Lower leg skin (tissue), 4 donors: ENCODE measurements around the gene MTMR2. TPM values are rescaled to one million over a fixed set of nuclear protein-coding genes. Genes with fewer than 3 reads are reported as not detected.
"Not testable (repeated sequence)": the region's sequence is repeated elsewhere in the genome, so short reads cannot be mapped to it uniquely, and the experiment has no call there.

Experiments used
- DNase-seq, 2 donors: peaks; one replicate each; pipeline ENCODE4 v3.0.0-alpha.2; 2019; ENCODE audit warnings: low spot score in 2 of 2
- H3K4me3 ChIP-seq: fragments of 200-600 bp; sonication (generic); 2 replicates; pipeline ENCODE4 v1.5.1; 2017; ENCODE audit warnings: mild to moderate bottlenecking, low read depth; ENCODE audit not compliant: poor library complexity, severe bottlenecking
- POLR2A ChIP-seq, 2 donors: fragments of 450-650 bp; IDR thresholded peaks; one replicate each; pipeline ENCODE4 v1.6.1; 2016 to 2017; ENCODE audit warnings: antibody characterized with exemption in 2 of 2, mild to moderate bottlenecking in 1 of 2, moderate library complexity in 1 of 2
- WGBS, 2 donors: methylation state at CpG; one replicate each; pipeline ENCODE4 v1.1.5; 2018; 5-methylcytosine and 5-hydroxymethylcytosine counted together
- intact Hi-C: fragments of 100-400 bp; cut with DNase I; formaldehyde crosslinking; loops from one replicate; pipeline ENCODE4 v1.15.0; 2023; ENCODE audit warnings: low total_unique reads
- total RNA-seq, 4 donors: library from RNA; depleted of rRNA; stranded (reverse); fragments of >200 nt; gene quantifications; one replicate each; pipeline ENCODE4 v1.1.0, GENCODE V29; 2016
- TF ChIP-seq, protein P1 (sequence below), 3 donors: fragments of 450-650 bp; IDR thresholded peaks; one replicate each; pipeline ENCODE4 v1.5.1; 2016; ENCODE audit warnings: antibody characterized with exemption in 3 of 3, mild to moderate bottlenecking in 3 of 3, moderate library complexity in 2 of 3

MTMR2 gene
- total RNA-seq, 4 donors from 2014 or later, result 11.1 to 17.4 (median 12.2) TPM

DNA sequence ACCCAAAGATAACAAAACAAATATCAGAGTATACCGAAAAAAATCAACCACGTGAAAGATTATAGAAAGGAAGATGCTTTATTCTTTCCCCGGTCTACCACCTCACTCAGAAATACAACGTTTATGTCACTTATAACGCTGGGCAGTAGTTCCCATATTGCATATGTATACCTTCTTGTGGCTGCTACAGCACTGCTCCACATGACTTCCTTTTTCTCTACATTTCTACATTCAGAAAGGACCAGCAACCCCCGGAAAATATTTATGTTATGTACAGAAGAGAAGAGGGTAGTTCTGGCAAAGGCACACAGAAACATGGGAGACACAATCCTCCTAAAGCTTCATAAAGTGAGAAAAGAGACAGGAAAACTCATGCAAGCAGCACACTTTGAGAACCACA is 56.8 kb downstream of the MTMR2 start:
- TF ChIP-seq, protein P1, sequence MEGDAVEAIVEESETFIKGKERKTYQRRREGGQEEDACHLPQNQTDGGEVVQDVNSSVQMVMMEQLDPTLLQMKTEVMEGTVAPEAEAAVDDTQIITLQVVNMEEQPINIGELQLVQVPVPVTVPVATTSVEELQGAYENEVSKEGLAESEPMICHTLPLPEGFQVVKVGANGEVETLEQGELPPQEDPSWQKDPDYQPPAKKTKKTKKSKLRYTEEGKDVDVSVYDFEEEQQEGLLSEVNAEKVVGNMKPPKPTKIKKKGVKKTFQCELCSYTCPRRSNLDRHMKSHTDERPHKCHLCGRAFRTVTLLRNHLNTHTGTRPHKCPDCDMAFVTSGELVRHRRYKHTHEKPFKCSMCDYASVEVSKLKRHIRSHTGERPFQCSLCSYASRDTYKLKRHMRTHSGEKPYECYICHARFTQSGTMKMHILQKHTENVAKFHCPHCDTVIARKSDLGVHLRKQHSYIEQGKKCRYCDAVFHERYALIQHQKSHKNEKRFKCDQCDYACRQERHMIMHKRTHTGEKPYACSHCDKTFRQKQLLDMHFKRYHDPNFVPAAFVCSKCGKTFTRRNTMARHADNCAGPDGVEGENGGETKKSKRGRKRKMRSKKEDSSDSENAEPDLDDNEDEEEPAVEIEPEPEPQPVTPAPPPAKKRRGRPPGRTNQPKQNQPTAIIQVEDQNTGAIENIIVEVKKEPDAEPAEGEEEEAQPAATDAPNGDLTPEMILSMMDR (IDR thresholded peaks at IDR 0.05), result no peak
- no peak for TF ChIP-seq POLR2A (IDR thresholded peaks at IDR 0.05)
- no peak overlapping the region for H3K4me3 ChIP-seq
- intact Hi-C loops, result no loop called here
- no peak for DNase-seq
- 90 to 92% methylated on average over 6 of the region's 6 CpGs for WGBS, 2 donors

DNA sequence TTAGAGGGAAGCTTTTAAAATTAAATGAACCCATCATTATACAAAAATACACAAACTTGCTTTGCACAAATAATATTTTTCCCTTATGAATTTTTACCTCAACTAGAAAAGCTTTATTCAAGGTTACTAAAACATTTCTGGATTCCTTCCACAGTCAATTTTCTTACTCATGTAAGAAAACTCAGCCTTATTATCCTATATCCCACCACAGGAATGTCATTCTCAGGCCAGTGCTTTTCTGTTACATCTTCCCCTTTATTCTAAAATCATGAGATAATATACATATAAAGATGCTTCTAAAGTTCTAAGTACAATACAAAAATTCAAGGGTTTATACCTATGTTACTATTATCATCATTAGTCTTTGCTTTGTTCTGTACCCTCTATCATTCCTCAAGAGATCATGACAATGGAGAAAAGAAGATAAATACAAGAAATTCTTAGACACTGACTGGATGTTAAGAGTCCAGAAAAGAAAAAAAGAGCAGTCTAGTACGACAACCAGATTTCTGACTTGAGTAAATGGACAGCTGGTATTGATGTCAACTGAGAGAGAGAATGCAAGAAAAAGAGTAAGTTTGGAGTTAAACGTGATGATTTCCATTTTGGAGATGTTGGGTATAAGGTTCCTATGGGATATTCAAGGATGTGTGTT is 60.3 kb downstream of the MTMR2 start:
- TF ChIP-seq POLR2A (IDR thresholded peaks at IDR 0.05), result no peak
- TF ChIP-seq, protein P1 (IDR thresholded peaks at IDR 0.05), result no peak
- WGBS, 2 donors, result 86 to 90% methylated on average over 2 of the region's 2 CpGs
- H3K4me3 ChIP-seq, result no peak overlapping the region
- intact Hi-C loops, result no loop called here
- DNase-seq, result no peak

DNA sequence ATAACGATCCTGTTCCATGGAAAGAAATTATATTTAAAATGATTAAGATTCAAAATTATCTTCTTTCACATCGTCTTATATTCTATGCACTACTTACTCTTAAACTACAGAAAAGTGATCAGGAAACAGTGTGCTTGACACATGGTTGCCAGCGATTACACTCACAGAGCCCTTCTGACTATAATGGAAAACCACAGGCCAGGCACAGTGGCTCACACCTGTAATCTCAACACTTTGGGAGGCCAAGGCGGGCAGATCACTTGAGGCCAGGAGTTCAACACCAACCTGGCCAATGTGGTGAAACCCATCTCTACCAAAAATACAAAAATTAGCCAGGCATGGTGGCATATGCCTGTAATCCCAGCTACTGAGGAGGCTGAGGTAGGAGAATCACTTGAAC is 63.9 kb downstream of the MTMR2 start:
- DNase-seq, H3K4me3 ChIP-seq, intact Hi-C loops: not testable (repeated sequence)
- WGBS, 2 donors, result 98% methylated on average over 4 of the region's 4 CpGs

DNA sequence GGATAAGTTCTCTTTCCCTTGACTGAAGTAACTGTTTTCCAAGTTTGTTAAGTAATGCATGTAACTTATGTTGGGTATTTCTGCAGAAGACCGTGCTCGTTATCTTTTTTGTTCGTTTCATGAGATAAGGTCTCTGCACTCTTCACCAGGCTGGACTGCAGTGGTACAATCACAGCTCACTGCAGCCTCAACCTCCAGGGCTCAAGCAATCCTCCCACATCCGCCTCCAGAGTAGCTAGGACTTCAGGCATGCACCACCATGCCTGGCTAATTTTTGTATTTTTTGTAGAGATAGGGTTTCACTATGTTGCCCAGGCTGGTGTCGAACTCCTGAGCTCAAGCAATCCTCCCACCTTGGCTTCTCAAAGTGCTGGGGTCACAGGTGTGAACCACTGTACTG is 69.5 kb downstream of the MTMR2 start:
- H3K4me3 ChIP-seq, DNase-seq, intact Hi-C loops: not testable (repeated sequence)
- WGBS, 2 donors, result 90 to 98% methylated on average over 5 of the region's 5 CpGs

DNA sequence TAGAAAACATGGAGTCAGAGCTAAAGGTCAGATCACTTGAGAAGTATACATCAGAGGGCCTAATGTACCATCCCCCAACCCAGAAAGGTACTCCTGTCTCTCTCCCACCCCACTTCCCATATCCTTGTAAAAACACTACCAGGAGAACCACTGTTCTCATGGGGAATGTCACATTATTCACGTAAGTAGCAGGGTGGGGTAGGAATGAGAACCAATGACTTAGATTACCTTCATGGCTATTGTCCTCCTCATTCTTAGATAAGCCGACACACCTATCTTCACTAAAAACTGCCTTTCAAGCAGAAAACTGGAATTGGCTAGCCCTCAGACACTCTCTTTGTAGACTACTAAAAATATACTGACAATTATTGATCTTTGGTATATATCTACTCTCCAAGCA is 70.0 kb downstream of the MTMR2 start:
- WGBS, 2 donors, result 87 to 93% methylated on average over 2 of the region's 2 CpGs
- intact Hi-C loops, result no loop called here
- TF ChIP-seq, protein P1 (IDR thresholded peaks at IDR 0.05), result no peak
- no peak for TF ChIP-seq POLR2A (IDR thresholded peaks at IDR 0.05)

GRCh38 chr11:95853138-95853537 is 70.8 kb downstream of the MTMR2 start:
- intact Hi-C loops, result no loop called here
- no peak for DNase-seq
- H3K4me3 ChIP-seq, result no peak overlapping the region
- TF ChIP-seq POLR2A (IDR thresholded peaks at IDR 0.05), result no peak
- TF ChIP-seq, protein P1 (IDR thresholded peaks at IDR 0.05), result no peak

More for the DNA sequence above, 70.0 kb downstream of the MTMR2 start:
- no peak for DNase-seq
- no peak overlapping the region for H3K4me3 ChIP-seq

GRCh38 chr11:95850137-95850536 is 73.8 kb downstream of the MTMR2 start:
- DNase-seq, result no peak
- no peak overlapping the region for H3K4me3 ChIP-seq
- no peak for TF ChIP-seq POLR2A (IDR thresholded peaks at IDR 0.05)
- TF ChIP-seq, protein P1 (IDR thresholded peaks at IDR 0.05), result no peak
- intact Hi-C loops, result no loop called here
